HepG2 (cell line): Measurements from ENCODE around the gene SAMD4B.

Experiments
- CENPT ChIP-seq: sonication (generic); formaldehyde crosslinking; IDR thresholded peaks from 2 replicates; pipeline ENCODE4 v1.8.0; 2022; ENCODE audit warnings: low read depth, mild to moderate bottlenecking, moderate library complexity, missing genetic modification reagents
- EZH2 ChIP-seq: conservative IDR thresholded peaks from 2 replicates; pipeline ENCODE4 v1.6.1; 2012; ENCODE audit warnings: mild to moderate bottlenecking, low read depth, low read length, moderate library complexity
- MAFK ChIP-seq, 2 experiments: IDR thresholded peaks in 1 of 2; conservative IDR thresholded peaks in 1 of 2; 2 replicates each; pipeline ENCODE4 v1.6.1; 2011; ENCODE audit warnings: improper control_type of control experiment in 2 of 2, low read length in 2 of 2
- RBM39 ChIP-seq: fragments of 200-400 bp; formaldehyde crosslinking; IDR thresholded peaks from one replicate; pipeline ENCODE4 v1.6.1; 2018; ENCODE audit warnings: antibody characterized with exemption, mild to moderate bottlenecking, low read depth, low read length; ENCODE audit not compliant: poor library complexity, severe bottlenecking
- USF2 ChIP-seq, 2 experiments: sonication (generic) in 1 of 2; formaldehyde crosslinking in 1 of 2; IDR thresholded peaks; 2 replicates each; pipeline versions ENCODE4 v1.5.1 to v1.6.1; 2011 to 2020; ENCODE audit warnings: borderline replicate concordance in 1 of 2, low read depth in 1 of 2, low read length in 1 of 2, mild to moderate bottlenecking in 1 of 2, missing genetic modification reagents in 1 of 2, moderate library complexity in 1 of 2
- ZNF10 ChIP-seq: sonication (generic); formaldehyde crosslinking; IDR thresholded peaks from 2 replicates; pipeline ENCODE4 v1.4.0; 2020; ENCODE audit warnings: mild to moderate bottlenecking, low read depth, missing genetic modification reagents, borderline replicate concordance
- ZNF354B ChIP-seq: sonication (generic); formaldehyde crosslinking; IDR thresholded peaks from 2 replicates; pipeline ENCODE4 v1.8.0; 2022; ENCODE audit warnings: mild to moderate bottlenecking, missing genetic modification reagents
- ZNF704 ChIP-seq: sonication (generic); formaldehyde crosslinking; IDR thresholded peaks from 2 replicates; pipeline ENCODE4 v1.8.1; 2023; ENCODE audit warnings: mild to moderate bottlenecking, inconsistent platforms, moderate library complexity, missing genetic modification reagents, borderline replicate concordance
- TF ChIP-seq, protein P1 (sequence below): sonication (generic); formaldehyde crosslinking; IDR thresholded peaks from 2 replicates; pipeline ENCODE4 v1.4.0; 2020; ENCODE audit warnings: missing genetic modification reagents, low read depth, mild to moderate bottlenecking, borderline replicate concordance
- TF ChIP-seq, protein P2 (sequence below): fragments of 450-650 bp; IDR thresholded peaks from 2 replicates; pipeline ENCODE4 v1.6.1; 2016
- TF ChIP-seq, protein P3 (sequence below): sonication (generic); formaldehyde crosslinking; IDR thresholded peaks from 2 replicates; pipeline ENCODE4 v1.5.0; 2020; ENCODE audit warnings: mild to moderate bottlenecking, missing genetic modification reagents, moderate library complexity

DNA sequence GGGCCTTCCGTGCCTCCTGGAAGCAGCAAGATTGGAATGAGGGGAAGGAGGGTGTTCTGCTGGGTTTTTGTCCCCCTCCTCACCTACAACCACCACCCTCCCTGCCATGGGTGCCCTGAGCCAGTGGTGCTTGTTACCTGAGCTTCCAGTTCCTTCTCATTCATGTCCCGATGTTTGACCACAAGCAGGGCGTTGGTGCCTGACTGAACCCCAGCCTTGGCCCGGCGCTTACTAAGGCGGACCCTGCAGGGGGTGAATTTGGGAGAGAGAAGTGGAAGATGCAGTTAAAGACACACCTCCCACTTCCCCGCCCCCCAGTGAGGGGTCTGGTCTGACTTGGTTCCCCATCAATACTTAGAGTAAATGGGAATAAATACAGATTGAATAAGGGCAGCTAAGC is 44.3 kb downstream of the SAMD4B start:
- no peak for TF ChIP-seq RBM39
- TF ChIP-seq EZH2: no peak
- TF ChIP-seq MAFK (conservative IDR thresholded peaks at IDR 0.05 in 1 of 2, IDR thresholded peaks at IDR 0.05 in 1 of 2; ENCODE audit: low read length in 2 of 2): no peak
- TF ChIP-seq ZNF10 (CRISPR knock-in tag): no peak
- TF ChIP-seq, protein P1, sequence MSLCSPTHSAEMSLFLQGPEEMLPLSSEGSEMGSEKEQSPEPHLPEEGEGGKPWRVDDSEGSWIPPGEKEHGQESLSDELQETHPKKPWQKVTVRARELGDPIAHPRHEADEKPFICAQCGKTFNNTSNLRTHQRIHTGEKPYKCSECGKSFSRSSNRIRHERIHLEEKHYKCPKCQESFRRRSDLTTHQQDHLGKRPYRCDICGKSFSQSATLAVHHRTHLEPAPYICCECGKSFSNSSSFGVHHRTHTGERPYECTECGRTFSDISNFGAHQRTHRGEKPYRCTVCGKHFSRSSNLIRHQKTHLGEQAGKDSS (CRISPR knock-in tag): no peak
- TF ChIP-seq, protein P2, sequence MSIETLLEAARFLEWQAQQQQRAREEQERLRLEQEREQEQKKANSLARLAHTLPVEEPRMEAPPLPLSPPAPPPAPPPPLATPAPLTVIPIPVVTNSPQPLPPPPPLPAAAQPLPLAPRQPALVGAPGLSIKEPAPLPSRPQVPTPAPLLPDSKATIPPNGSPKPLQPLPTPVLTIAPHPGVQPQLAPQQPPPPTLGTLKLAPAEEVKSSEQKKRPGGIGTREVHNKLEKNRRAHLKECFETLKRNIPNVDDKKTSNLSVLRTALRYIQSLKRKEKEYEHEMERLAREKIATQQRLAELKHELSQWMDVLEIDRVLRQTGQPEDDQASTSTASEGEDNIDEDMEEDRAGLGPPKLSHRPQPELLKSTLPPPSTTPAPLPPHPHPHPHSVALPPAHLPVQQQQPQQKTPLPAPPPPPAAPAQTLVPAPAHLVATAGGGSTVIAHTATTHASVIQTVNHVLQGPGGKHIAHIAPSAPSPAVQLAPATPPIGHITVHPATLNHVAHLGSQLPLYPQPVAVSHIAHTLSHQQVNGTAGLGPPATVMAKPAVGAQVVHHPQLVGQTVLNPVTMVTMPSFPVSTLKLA: no peak
- no peak for TF ChIP-seq USF2 (IDR thresholded peaks at IDR 0.05; ENCODE audit: low read depth, low read length)
- no peak for TF ChIP-seq USF2 (CRISPR knock-in tag; IDR thresholded peaks at IDR 0.05; ENCODE audit: borderline replicate concordance)
- TF ChIP-seq, protein P3, sequence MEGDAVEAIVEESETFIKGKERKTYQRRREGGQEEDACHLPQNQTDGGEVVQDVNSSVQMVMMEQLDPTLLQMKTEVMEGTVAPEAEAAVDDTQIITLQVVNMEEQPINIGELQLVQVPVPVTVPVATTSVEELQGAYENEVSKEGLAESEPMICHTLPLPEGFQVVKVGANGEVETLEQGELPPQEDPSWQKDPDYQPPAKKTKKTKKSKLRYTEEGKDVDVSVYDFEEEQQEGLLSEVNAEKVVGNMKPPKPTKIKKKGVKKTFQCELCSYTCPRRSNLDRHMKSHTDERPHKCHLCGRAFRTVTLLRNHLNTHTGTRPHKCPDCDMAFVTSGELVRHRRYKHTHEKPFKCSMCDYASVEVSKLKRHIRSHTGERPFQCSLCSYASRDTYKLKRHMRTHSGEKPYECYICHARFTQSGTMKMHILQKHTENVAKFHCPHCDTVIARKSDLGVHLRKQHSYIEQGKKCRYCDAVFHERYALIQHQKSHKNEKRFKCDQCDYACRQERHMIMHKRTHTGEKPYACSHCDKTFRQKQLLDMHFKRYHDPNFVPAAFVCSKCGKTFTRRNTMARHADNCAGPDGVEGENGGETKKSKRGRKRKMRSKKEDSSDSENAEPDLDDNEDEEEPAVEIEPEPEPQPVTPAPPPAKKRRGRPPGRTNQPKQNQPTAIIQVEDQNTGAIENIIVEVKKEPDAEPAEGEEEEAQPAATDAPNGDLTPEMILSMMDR (CRISPR knock-in tag): no peak
- TF ChIP-seq ZNF704 (CRISPR knock-in tag): no peak
- no peak for TF ChIP-seq ZNF354B (CRISPR knock-in tag)
- TF ChIP-seq CENPT (CRISPR knock-in tag): no peak
